Keratinocyte (primary cell): ENCODE data around the gene NBL1. TPM values are rescaled to one million over a fixed set of nuclear protein-coding genes. Genes with fewer than 3 reads are reported as not detected.

Source experiments
- DNase-seq: peaks from one replicate; pipeline ENCODE4 v3.0.0-alpha.2; 2011; ENCODE audit warnings: low read depth, missing footprints, low spot score
- FAIRE-seq: peaks from 2 replicates; lab custom pipeline; 2011; peaks lifted over from hg19 to GRCh38; lab: Jason Lieb, UNC
- H2AFZ ChIP-seq: 2 replicates; pipeline ENCODE4 v1.6.0; 2012; ENCODE audit warnings: low read length, control low read depth, inconsistent platforms; ENCODE audit not compliant: control insufficient read depth
- H3K27ac ChIP-seq: 2 replicates; pipeline ENCODE4 v1.5.1; 2011; ENCODE audit warnings: low read length; ENCODE audit not compliant: control insufficient read depth, insufficient read depth
- H3K27me3 ChIP-seq: 3 replicates; pipeline ENCODE4 v1.6.0; 2011; ENCODE audit warnings: low read length; ENCODE audit not compliant: control insufficient read depth, insufficient read depth; ENCODE audit errors: extremely low read depth
- H3K36me3 ChIP-seq, 2 experiments: 2 replicates in 1 of 2; 3 replicates in 1 of 2; pipeline ENCODE4 v1.5.1; 2011; ENCODE audit warnings: low read length in 2 of 2, mild to moderate bottlenecking in 1 of 2; ENCODE audit not compliant: control insufficient read depth in 2 of 2, insufficient read depth in 2 of 2; ENCODE audit errors: extremely low read depth in 1 of 2
- H3K4me1 ChIP-seq: 3 replicates; pipeline ENCODE4 v1.5.1; 2011; ENCODE audit warnings: low read length; ENCODE audit not compliant: control insufficient read depth, insufficient read depth; ENCODE audit errors: extremely low read depth
- H3K4me2 ChIP-seq: 3 replicates; pipeline ENCODE4 v1.6.0; 2011; ENCODE audit warnings: low read depth, low read length; ENCODE audit not compliant: control insufficient read depth, insufficient read depth; ENCODE audit errors: extremely low read depth
- H3K4me3 ChIP-seq, 3 experiments: fragments of 200-600 bp in 1 of 3; sonication (generic) in 1 of 3; 2 replicates in 2 of 3; 3 replicates in 1 of 3; pipeline ENCODE4 v1.5.1; 2011 to 2016; ENCODE audit warnings: low read length in 3 of 3, mild to moderate bottlenecking in 3 of 3, control low read depth in 2 of 3, inconsistent platforms in 1 of 3, low read depth in 1 of 3, mixed read lengths in 1 of 3, mixed run types in 1 of 3, moderate library complexity in 1 of 3; ENCODE audit not compliant: control insufficient read depth in 2 of 3, insufficient read depth in 2 of 3; ENCODE audit errors: extremely low read depth in 1 of 3
- H3K79me2 ChIP-seq: 2 replicates; pipeline ENCODE4 v1.6.0; 2012; ENCODE audit warnings: low read length; ENCODE audit not compliant: control insufficient read depth, insufficient read depth
- H3K9ac ChIP-seq: 3 replicates; pipeline ENCODE4 v1.6.0; 2011; ENCODE audit warnings: low read length; ENCODE audit not compliant: control insufficient read depth, insufficient read depth; ENCODE audit errors: extremely low read depth
- H3K9me1 ChIP-seq: 3 replicates; pipeline ENCODE4 v1.6.0; 2011; ENCODE audit warnings: low read length; ENCODE audit not compliant: control insufficient read depth, insufficient read depth; ENCODE audit errors: extremely low read depth
- H3K9me3 ChIP-seq: 2 replicates; pipeline ENCODE4 v1.5.1; 2012; ENCODE audit warnings: low read depth, low read length; ENCODE audit not compliant: control insufficient read depth
- H4K20me1 ChIP-seq: 3 replicates; pipeline ENCODE4 v1.6.0; 2011; ENCODE audit warnings: low read length; ENCODE audit not compliant: control insufficient read depth, insufficient read depth; ENCODE audit errors: extremely low read depth
- CTCF ChIP-seq, 3 experiments: IDR thresholded peaks in 1 of 3; conservative IDR thresholded peaks in 1 of 3; optimal IDR thresholded peaks in 1 of 3; 2 replicates in 2 of 3; 3 replicates in 1 of 3; pipeline versions ENCODE3 to v1.5.1; 2011; ENCODE audit warnings: low read length in 3 of 3, mild to moderate bottlenecking in 3 of 3, moderate library complexity in 2 of 3, control low read depth in 1 of 3, inconsistent platforms in 1 of 3; ENCODE audit not compliant: insufficient read depth in 2 of 3; ENCODE audit errors: extremely low read depth in 1 of 3
- EZH2 ChIP-seq: IDR thresholded peaks from one replicate; pipeline ENCODE4 v1.6.1; 2012; ENCODE audit warnings: inconsistent platforms, mild to moderate bottlenecking, low read length, moderate library complexity
- dilution Hi-C: fragments of 300-500 bp; cut with MboI; formaldehyde crosslinking; loops from one replicate; pipeline ENCODE4 v1.7.0; 2020; ENCODE audit warnings: low sequenced_read_pairs; ENCODE audit not compliant: extremely low pct_ligation_motif_present
- polyA plus RNA-seq, 5 experiments: library from polyadenylated mRNA; depleted of rRNA in 3 of 5; stranded (reverse) in 3 of 5; stranded (forward) in 1 of 5; unstranded in 1 of 5; fragments of >200 nt; gene quantifications; 1 replicate in 1 of 5; 2 replicates in 3 of 5; 3 replicates in 1 of 5; pipeline versions ENCODE4 v1.2.1 to v1.2.3, GENCODE V29; 2011 to 2012; ENCODE audit warnings: missing spikeins in 2 of 5, low read depth in 1 of 5, low replicate concordance in 1 of 5

The NBL1 gene
- polyA plus RNA-seq, 1 donor (not counting 4 experiments of a cell fraction or from before 2014, with no cell fraction given), result 74.5 TPM

DNA sequence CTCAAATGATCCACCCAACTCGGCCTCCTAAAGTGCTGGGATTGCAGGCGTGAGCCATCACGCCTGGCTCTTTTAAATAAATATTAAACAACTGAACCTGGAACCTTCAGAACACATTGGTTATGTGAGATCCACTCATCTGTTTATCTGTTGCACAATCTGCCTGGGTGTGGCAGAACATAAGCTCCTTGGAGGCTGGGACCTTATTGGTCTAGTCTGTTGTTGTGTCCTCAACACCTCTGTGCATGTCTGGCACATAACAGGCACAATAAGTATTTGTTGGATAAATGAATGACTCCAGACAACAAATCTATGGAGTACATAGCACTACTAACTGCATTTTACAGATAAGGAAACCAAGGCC lies 4.1 kb upstream of the NBL1 start:
- Histone ChIP-seq H3K4me2 (peak overlapping the region; percentile 24), H2AFZ (no peak overlapping the region), H3K4me3 (no peak overlapping the region)

GRCh38 chr1:19640363-19641316 lies 3.5 kb upstream of the NBL1 start:
- no peak overlapping the region for H3K4me3 ChIP-seq
- no peak overlapping the region for H2AFZ ChIP-seq
- H3K36me3 ChIP-seq, result no peaks in the 10 kb centered on the region
- peak overlapping the region; percentile 10 for H3K9ac ChIP-seq
- H3K27me3 ChIP-seq, result no peaks in the 10 kb centered on the region
- H3K27ac ChIP-seq, result peak overlapping the region; percentile 33
- H4K20me1 ChIP-seq, result no peaks in the 10 kb centered on the region
- H3K4me2 ChIP-seq, result peak overlapping the region; percentile 24
- no peaks in the 10 kb centered on the region for H3K9me3 ChIP-seq
- dilution Hi-C loops, result loop anchor here (25.0 kb wide), 1 partner anchor 203 kb away; no protein-coding TSS in a partner anchor
- FAIRE-seq (peak; percentile 65), DNase-seq (peak; percentile 63)
- TF ChIP-seq EZH2 (no peak), CTCF (optimal IDR thresholded peaks at IDR 0.05 in 1 of 3, IDR thresholded peaks at IDR 0.05 in 1 of 3, conservative IDR thresholded peaks at IDR 0.05 in 1 of 3; ENCODE audit: extremely low read depth in 1 of 3, insufficient read depth in 2 of 3, low read length in 3 of 3) (peak in 2 of 3 experiments; percentile 21 to 23)
- peaks cover 32% of the 10 kb centered on the region for H3K4me1 ChIP-seq
- H3K9me1 ChIP-seq, result no peaks in the 10 kb centered on the region
- peaks cover 12% of the 10 kb centered on the region for H3K79me2 ChIP-seq

More for the DNA sequence above, 4.1 kb upstream of the NBL1 start:
- TF ChIP-seq EZH2, result no peak
- TF ChIP-seq CTCF (optimal IDR thresholded peaks at IDR 0.05 in 1 of 3, IDR thresholded peaks at IDR 0.05 in 1 of 3, conservative IDR thresholded peaks at IDR 0.05 in 1 of 3; ENCODE audit: extremely low read depth in 1 of 3, insufficient read depth in 2 of 3, low read length in 3 of 3), result no peak
- Histone ChIP-seq H3K4me1 (peaks cover 30% of the 10 kb centered on the region), H4K20me1 (no peaks in the 10 kb centered on the region), H3K9me1 (no peaks in the 10 kb centered on the region), H3K9me3 (no peaks in the 10 kb centered on the region), H3K79me2 (peaks cover 5% of the 10 kb centered on the region), H3K36me3 (no peaks in the 10 kb centered on the region), H3K9ac (no peak overlapping the region), H3K27ac (peak overlapping the region; percentile 4), H3K27me3 (no peaks in the 10 kb centered on the region)
- dilution Hi-C loops, result loop anchor here (25.0 kb wide), 1 partner anchor 203 kb away; no protein-coding TSS in a partner anchor
- DNase-seq (no peak), FAIRE-seq (no peak)
